Measurements from ENCODE around the gene CD302. TPM values are rescaled to one million over a fixed set of nuclear protein-coding genes. Genes with fewer than 3 reads are reported as not detected.
"Not testable (repeated sequence)": the region's sequence is repeated elsewhere in the genome, so short reads cannot be mapped to it uniquely, and the experiment has no call there.

Gene CD302
- total RNA-seq: under 1 TPM; 0.16 to 0.20 TPM

GRCh38 chr2:159797543-159798375, at the start of gene CD302:
Gene CD302 (minus strand): TSS chr2:159798208. CDS start chr2:159798198, 10 bp downstream.
- H3K4me3 Mint-ChIP-seq: peak within 1 kb of the TSS; percentile 60

GRCh38 chr2:159846564-159846963, 48.6 kb upstream of the CD302 start:
- Mint-ChIP-seq H3K36me3 (peaks cover 22% of the 10 kb centered on the region), H3K9me3 (ENCODE audit: low read depth) (no peaks in the 10 kb centered on the region), H3K4me1 (no peaks in the 10 kb centered on the region), H3K27ac (no peak overlapping the region), H3K4me3 (no peak overlapping the region), H3K27me3 (no peaks in the 10 kb centered on the region)
- ATAC-seq (no peak), DNase-seq (no peak)
- CTCF ChIA-PET: no interaction called here

More at GRCh38 chr2:159797543-159798375, at the start of gene CD302:
- Mint-ChIP-seq H3K27me3 (peaks cover 50% of the 10 kb centered on the region), H3K9me3 (ENCODE audit: low read depth) (no peaks in the 10 kb centered on the region), H3K27ac (no peak within 1 kb of the TSS), H3K36me3 (peaks cover 6% of the 10 kb centered on the region), H3K4me1 (peaks cover 11% of the 10 kb centered on the region)
- peak; percentile 75 for ATAC-seq
- no peak for DNase-seq
- CTCF ChIA-PET: no interaction called here

- Mint-ChIP-seq H3K36me3 (peaks cover 14% of the 10 kb centered on the region), H3K27ac (no peak overlapping the region), H3K4me1 (no peaks in the 10 kb centered on the region), H3K9me3 (ENCODE audit: low read depth) (no peaks in the 10 kb centered on the region), H3K4me3 (no peak overlapping the region), H3K27me3 (no peaks in the 10 kb centered on the region)
- CTCF ChIA-PET: no interaction called here
- DNase-seq: no peak
- no peak for ATAC-seq
These were observed 42.6 kb upstream of the CD302 start for GRCh38 chr2:159840616-159841015.

GRCh38 chr2:159832858-159833257, 34.9 kb upstream of the CD302 start:
- no peak for ATAC-seq
- H3K27ac Mint-ChIP-seq: no peak overlapping the region
- H3K36me3 Mint-ChIP-seq: peaks cover 36% of the 10 kb centered on the region
- H3K4me1 Mint-ChIP-seq: no peaks in the 10 kb centered on the region
- H3K4me3 Mint-ChIP-seq: no peak overlapping the region
- CTCF ChIA-PET: interaction anchor here (0.7 kb wide), 1 partner anchor 14 kb away, joined by 3 read pairs; no protein-coding TSS in a partner anchor
- no peaks in the 10 kb centered on the region for H3K27me3 Mint-ChIP-seq
- DNase-seq: no peak
- no peaks in the 10 kb centered on the region for H3K9me3 Mint-ChIP-seq (ENCODE audit: low read depth)

GRCh38 chr2:159832026-159832425, 34.0 kb upstream of the CD302 start:
- Mint-ChIP-seq H3K4me1 (no peaks in the 10 kb centered on the region), H3K4me3 (no peak overlapping the region), H3K9me3 (ENCODE audit: low read depth) (no peaks in the 10 kb centered on the region), H3K27me3 (no peaks in the 10 kb centered on the region), H3K36me3 (peaks cover 44% of the 10 kb centered on the region), H3K27ac (no peak overlapping the region)
- ATAC-seq (no peak), DNase-seq (no peak)
- CTCF ChIA-PET: no interaction called here

GRCh38 chr2:159829376-159829775, 31.4 kb upstream of the CD302 start:
- Mint-ChIP-seq H3K36me3 (peaks cover 67% of the 10 kb centered on the region), H3K4me1 (no peaks in the 10 kb centered on the region)

GRCh38 chr2:159828738-159829137, 30.7 kb upstream of the CD302 start:
- Mint-ChIP-seq H3K27ac (no peak overlapping the region), H3K4me1 (no peaks in the 10 kb centered on the region), H3K9me3 (ENCODE audit: low read depth) (no peaks in the 10 kb centered on the region), H3K27me3 (no peaks in the 10 kb centered on the region), H3K4me3 (no peak overlapping the region), H3K36me3 (peaks cover 69% of the 10 kb centered on the region)
- CTCF ChIA-PET: no interaction called here
- ATAC-seq (no peak), DNase-seq (no peak)

More at GRCh38 chr2:159829376-159829775, 31.4 kb upstream of the CD302 start:
- Mint-ChIP-seq H3K27ac (no peak overlapping the region), H3K27me3 (no peaks in the 10 kb centered on the region), H3K4me3 (no peak overlapping the region), H3K9me3 (ENCODE audit: low read depth) (no peaks in the 10 kb centered on the region)
- ATAC-seq (no peak), DNase-seq (no peak)
- CTCF ChIA-PET: no interaction called here

- DNase-seq; H3K4me1 Mint-ChIP-seq; ATAC-seq; H3K9me3 Mint-ChIP-seq (ENCODE audit: low read depth); H3K27me3 Mint-ChIP-seq; H3K4me3 Mint-ChIP-seq; H3K27ac Mint-ChIP-seq; CTCF ChIA-PET: not testable (repeated sequence)
- H3K36me3 Mint-ChIP-seq: peaks cover 55% of the 10 kb centered on the region
These were observed 24.4 kb upstream of the CD302 start for GRCh38 chr2:159822478-159822833.

- H3K27ac Mint-ChIP-seq; H3K9me3 Mint-ChIP-seq (ENCODE audit: low read depth); H3K4me1 Mint-ChIP-seq; H3K4me3 Mint-ChIP-seq; CTCF ChIA-PET; DNase-seq; H3K27me3 Mint-ChIP-seq; ATAC-seq: not testable (repeated sequence)
- peaks cover 49% of the 10 kb centered on the region for H3K36me3 Mint-ChIP-seq
These were observed 23.9 kb upstream of the CD302 start for GRCh38 chr2:159821775-159822477.

- Mint-ChIP-seq H3K27ac (no peak overlapping the region), H3K36me3 (peaks cover 35% of the 10 kb centered on the region), H3K27me3 (no peaks in the 10 kb centered on the region), H3K4me1 (no peaks in the 10 kb centered on the region), H3K9me3 (ENCODE audit: low read depth) (no peaks in the 10 kb centered on the region), H3K4me3 (no peak overlapping the region)
- ATAC-seq: no peak
- no peak for DNase-seq
- CTCF ChIA-PET: interaction anchor here (0.6 kb wide), 1 partner anchor 14 kb away, joined by 3 read pairs; no protein-coding TSS in a partner anchor
These were observed 20.9 kb upstream of the CD302 start for GRCh38 chr2:159818940-159819339.

GRCh38 chr2:159817283-159817682, 19.3 kb upstream of the CD302 start:
- DNase-seq: no peak
- peaks cover 29% of the 10 kb centered on the region for H3K36me3 Mint-ChIP-seq

GRCh38 chr2:159811232-159811631, 13.2 kb upstream of the CD302 start:
- no peak overlapping the region for H3K4me3 Mint-ChIP-seq
- peaks cover 12% of the 10 kb centered on the region for H3K36me3 Mint-ChIP-seq
- CTCF ChIA-PET: no interaction called here
- no peaks in the 10 kb centered on the region for H3K27me3 Mint-ChIP-seq
- H3K4me1 Mint-ChIP-seq: no peaks in the 10 kb centered on the region
- no peaks in the 10 kb centered on the region for H3K9me3 Mint-ChIP-seq (ENCODE audit: low read depth)
- no peak overlapping the region for H3K27ac Mint-ChIP-seq
- no peak for ATAC-seq
- no peak for DNase-seq

More at GRCh38 chr2:159817283-159817682, 19.3 kb upstream of the CD302 start:
- no peak overlapping the region for H3K27ac Mint-ChIP-seq
- CTCF ChIA-PET: no interaction called here
- no peaks in the 10 kb centered on the region for H3K4me1 Mint-ChIP-seq
- H3K4me3 Mint-ChIP-seq: no peak overlapping the region
- H3K27me3 Mint-ChIP-seq: no peaks in the 10 kb centered on the region
- no peak for ATAC-seq
- no peaks in the 10 kb centered on the region for H3K9me3 Mint-ChIP-seq (ENCODE audit: low read depth)

GRCh38 chr2:159808032-159808425, 10.0 kb upstream of the CD302 start:
- Mint-ChIP-seq H3K27me3 (no peaks in the 10 kb centered on the region), H3K4me1 (no peaks in the 10 kb centered on the region), H3K9me3 (ENCODE audit: low read depth) (no peaks in the 10 kb centered on the region), H3K4me3 (no peak overlapping the region), H3K27ac (no peak overlapping the region), H3K36me3 (peaks cover 3% of the 10 kb centered on the region)
- CTCF ChIA-PET: interaction anchor here (1.3 kb wide), 1 partner anchor 12 kb away, joined by 3 read pairs; no protein-coding TSS in a partner anchor
- ATAC-seq (no peak), DNase-seq (no peak)

All from activated CD8-positive, alpha-beta memory T cell treated with anti-CD3 and anti-CD28 coated beads, Interleukin-2, amount 10 ng/mL, durations not matched to agents 7 days and 5 days (primary cell).